22Rv1 (cell line): ENCODE measurements around the gene C9orf43.

Source experiments
- ZFX ChIP-seq: fragments of 450-650 bp; IDR thresholded peaks from 2 replicates; pipeline ENCODE4 v1.6.1; 2017; ENCODE audit warnings: antibody characterized with exemption, borderline replicate concordance
- TF ChIP-seq, protein P1 (sequence below): fragments of 450-650 bp; IDR thresholded peaks from 2 replicates; pipeline ENCODE4 v1.5.1; 2017; ENCODE audit warnings: mild to moderate bottlenecking

DNA sequence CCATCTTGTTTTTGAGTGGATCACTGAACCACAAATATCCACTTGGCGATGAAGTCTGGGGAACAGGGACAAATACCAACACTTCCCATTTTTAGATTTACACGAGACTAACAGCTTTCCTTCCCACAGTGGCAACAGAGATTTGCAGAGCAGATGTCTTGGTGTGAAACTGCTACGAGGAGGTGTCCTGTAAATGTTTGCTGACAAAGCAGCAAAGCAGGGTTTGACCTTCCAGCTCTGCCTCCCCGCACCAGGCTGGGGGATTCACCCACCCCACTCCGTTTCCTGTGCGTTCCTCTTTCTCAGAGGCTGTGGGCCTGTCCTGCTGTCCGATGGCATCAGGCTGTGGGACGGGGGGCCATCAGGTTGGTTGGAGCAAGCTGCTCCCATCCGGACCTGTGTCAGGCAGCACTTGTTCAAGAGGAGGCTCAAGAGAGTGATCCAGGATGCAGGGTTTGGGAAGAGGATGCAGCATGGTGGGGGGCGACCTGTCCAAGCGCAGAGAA, 52.3 kb downstream of the C9orf43 start:
- TF ChIP-seq, protein P1, sequence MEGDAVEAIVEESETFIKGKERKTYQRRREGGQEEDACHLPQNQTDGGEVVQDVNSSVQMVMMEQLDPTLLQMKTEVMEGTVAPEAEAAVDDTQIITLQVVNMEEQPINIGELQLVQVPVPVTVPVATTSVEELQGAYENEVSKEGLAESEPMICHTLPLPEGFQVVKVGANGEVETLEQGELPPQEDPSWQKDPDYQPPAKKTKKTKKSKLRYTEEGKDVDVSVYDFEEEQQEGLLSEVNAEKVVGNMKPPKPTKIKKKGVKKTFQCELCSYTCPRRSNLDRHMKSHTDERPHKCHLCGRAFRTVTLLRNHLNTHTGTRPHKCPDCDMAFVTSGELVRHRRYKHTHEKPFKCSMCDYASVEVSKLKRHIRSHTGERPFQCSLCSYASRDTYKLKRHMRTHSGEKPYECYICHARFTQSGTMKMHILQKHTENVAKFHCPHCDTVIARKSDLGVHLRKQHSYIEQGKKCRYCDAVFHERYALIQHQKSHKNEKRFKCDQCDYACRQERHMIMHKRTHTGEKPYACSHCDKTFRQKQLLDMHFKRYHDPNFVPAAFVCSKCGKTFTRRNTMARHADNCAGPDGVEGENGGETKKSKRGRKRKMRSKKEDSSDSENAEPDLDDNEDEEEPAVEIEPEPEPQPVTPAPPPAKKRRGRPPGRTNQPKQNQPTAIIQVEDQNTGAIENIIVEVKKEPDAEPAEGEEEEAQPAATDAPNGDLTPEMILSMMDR = no peak
- no peak for TF ChIP-seq ZFX
